WTC11 (cell line): ENCODE results near the gene VSTM2L.

Source experiments
- CBFB ChIP-seq: sonication (generic); formaldehyde crosslinking; IDR thresholded peaks from 2 replicates; pipeline ENCODE4 v1.8.1; 2022; ENCODE audit warnings: mild to moderate bottlenecking, low read depth, missing genetic modification reagents
- JAZF1 ChIP-seq: fragments of 250-450 bp; sonication (Bioruptor Pico); IDR thresholded peaks from 2 replicates; pipeline ENCODE4 v1.9.0; 2021; ENCODE audit warnings: moderate library complexity, mild to moderate bottlenecking, inconsistent platforms
- NR1H2 ChIP-seq: sonication (generic); formaldehyde crosslinking; IDR thresholded peaks from 2 replicates; pipeline ENCODE4 v1.9.0; 2021; ENCODE audit warnings: mild to moderate bottlenecking, moderate library complexity, missing genetic modification reagents
- SMAD3 ChIP-seq: sonication (generic); formaldehyde crosslinking; IDR thresholded peaks from 2 replicates; pipeline ENCODE4 v1.8.0; 2022; ENCODE audit warnings: missing genetic modification reagents, mild to moderate bottlenecking, borderline replicate concordance
- SP1 ChIP-seq: sonication (generic); formaldehyde crosslinking; conservative IDR thresholded peaks from 2 replicates; pipeline ENCODE4 v1.8.1; 2022; ENCODE audit warnings: missing genetic modification reagents
- ZBTB21 ChIP-seq: sonication (generic); formaldehyde crosslinking; IDR thresholded peaks from 2 replicates; pipeline ENCODE4 v1.8.1; 2023; ENCODE audit warnings: mild to moderate bottlenecking, missing genetic modification reagents, borderline replicate concordance
- ZNF396 ChIP-seq: fragments of 250-450 bp; sonication (Bioruptor Pico); IDR thresholded peaks from 2 replicates; pipeline ENCODE4 v1.8.0; 2021; ENCODE audit warnings: mild to moderate bottlenecking, moderate library complexity, borderline replicate concordance
- TF ChIP-seq, protein P1 (sequence below): fragments of 200-600 bp; IDR thresholded peaks from 2 replicates; pipeline ENCODE4 v1.8.0; 2022; ENCODE audit warnings: antibody characterized with exemption
- TF ChIP-seq, protein P2 (sequence below): sonication (generic); formaldehyde crosslinking; IDR thresholded peaks from 2 replicates; pipeline ENCODE4 v1.8.1; 2023; ENCODE audit warnings: mild to moderate bottlenecking, missing genetic modification reagents

DNA sequence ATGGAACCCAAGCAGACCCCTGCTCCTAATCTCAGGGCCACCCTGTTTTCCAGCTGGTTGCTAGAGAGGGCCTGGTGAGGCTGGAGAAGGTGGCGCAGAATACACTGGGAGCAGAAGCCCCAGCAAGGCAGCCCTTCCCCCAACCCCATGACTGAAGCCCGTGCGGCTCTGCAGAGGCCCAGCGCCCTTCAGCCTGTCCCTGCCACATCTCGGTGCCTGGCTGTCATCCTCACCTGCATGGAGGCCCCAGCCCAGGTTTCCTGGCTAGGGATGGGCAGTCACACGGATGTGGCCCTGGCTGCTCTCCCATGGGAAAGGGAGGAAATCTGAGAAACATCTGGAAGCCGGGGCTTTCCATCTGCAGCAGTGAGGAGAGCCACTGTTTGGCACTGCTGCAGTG, 26.1 kb upstream of the VSTM2L start:
- TF ChIP-seq SMAD3 (CRISPR knock-in tag) = no peak
- no peak for TF ChIP-seq ZNF396 (CRISPR knock-in tag)
- TF ChIP-seq SP1 (CRISPR knock-in tag) = no peak
- TF ChIP-seq JAZF1 = no peak
- TF ChIP-seq, protein P1, sequence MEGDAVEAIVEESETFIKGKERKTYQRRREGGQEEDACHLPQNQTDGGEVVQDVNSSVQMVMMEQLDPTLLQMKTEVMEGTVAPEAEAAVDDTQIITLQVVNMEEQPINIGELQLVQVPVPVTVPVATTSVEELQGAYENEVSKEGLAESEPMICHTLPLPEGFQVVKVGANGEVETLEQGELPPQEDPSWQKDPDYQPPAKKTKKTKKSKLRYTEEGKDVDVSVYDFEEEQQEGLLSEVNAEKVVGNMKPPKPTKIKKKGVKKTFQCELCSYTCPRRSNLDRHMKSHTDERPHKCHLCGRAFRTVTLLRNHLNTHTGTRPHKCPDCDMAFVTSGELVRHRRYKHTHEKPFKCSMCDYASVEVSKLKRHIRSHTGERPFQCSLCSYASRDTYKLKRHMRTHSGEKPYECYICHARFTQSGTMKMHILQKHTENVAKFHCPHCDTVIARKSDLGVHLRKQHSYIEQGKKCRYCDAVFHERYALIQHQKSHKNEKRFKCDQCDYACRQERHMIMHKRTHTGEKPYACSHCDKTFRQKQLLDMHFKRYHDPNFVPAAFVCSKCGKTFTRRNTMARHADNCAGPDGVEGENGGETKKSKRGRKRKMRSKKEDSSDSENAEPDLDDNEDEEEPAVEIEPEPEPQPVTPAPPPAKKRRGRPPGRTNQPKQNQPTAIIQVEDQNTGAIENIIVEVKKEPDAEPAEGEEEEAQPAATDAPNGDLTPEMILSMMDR = no peak
- no peak for TF ChIP-seq NR1H2
- TF ChIP-seq, protein P2, sequence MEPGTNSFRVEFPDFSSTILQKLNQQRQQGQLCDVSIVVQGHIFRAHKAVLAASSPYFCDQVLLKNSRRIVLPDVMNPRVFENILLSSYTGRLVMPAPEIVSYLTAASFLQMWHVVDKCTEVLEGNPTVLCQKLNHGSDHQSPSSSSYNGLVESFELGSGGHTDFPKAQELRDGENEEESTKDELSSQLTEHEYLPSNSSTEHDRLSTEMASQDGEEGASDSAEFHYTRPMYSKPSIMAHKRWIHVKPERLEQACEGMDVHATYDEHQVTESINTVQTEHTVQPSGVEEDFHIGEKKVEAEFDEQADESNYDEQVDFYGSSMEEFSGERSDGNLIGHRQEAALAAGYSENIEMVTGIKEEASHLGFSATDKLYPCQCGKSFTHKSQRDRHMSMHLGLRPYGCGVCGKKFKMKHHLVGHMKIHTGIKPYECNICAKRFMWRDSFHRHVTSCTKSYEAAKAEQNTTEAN (CRISPR knock-in tag) = no peak
- no peak for TF ChIP-seq ZBTB21 (CRISPR knock-in tag)
- TF ChIP-seq CBFB = no peak
